ENCODE results near the gene HIRA.
"Not testable (repeated sequence)": the region's sequence is repeated elsewhere in the genome, so short reads cannot be mapped to it uniquely, and the experiment has no call there.

The HIRA gene

DNA sequence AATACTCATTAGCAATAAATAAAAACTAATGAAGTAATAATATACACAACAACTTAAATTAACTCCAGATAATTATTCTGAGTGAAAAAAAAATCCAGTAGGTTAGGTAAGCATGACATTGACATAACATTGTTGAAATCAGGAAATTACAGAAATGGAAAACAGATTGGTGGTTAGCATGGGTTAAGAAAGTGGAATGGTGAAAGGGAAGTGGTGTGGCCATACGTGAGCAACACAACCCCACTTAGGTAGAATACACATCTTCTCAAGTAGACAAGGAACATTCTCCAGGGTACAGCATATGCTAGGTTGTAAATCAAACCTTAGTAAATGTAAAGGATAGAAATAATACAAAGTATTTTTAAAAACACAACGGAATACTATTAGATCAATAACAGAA lies 109.8 kb downstream of the HIRA start:
- DNase-seq: no peak

DNA sequence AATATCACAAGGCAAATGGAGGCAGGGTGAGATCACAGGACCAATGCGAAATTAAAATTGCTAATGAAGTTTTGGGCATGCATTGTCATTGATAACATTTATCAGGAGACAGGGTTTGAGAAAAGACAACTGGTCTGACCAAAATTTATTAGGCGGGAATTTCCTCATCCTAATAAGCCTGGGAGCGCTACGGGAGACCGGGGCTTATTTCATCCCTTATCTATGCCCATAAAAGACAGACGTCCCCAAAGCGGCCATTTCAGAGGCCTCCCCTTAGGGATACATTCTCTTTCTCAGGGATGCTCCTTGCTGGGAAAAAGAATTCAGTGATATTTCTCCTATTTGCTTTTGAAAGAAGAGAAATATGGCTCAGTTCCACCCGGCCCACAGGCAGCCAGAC lies 111.4 kb downstream of the HIRA start:
- DNase-seq: not testable (repeated sequence)

DNA sequence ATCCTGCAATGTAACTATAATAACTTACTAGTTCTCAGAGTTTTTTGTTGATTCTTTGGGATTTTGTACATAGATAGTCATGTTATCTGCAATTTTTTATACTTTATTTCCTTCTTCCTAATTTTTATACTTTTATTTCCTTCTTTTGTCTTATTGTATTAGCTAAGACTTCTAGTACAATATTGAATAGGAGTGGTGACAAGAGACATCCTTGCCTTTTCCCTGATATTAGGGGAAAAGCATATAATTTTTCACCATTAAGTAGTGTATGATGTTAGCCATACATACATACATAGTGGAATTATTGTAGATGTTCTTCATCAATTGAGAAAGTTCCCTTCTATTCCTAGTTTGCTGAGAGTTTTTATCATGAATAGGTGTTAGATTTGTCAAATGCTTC lies 112.3 kb downstream of the HIRA start:
- DNase-seq: no peak

DNA sequence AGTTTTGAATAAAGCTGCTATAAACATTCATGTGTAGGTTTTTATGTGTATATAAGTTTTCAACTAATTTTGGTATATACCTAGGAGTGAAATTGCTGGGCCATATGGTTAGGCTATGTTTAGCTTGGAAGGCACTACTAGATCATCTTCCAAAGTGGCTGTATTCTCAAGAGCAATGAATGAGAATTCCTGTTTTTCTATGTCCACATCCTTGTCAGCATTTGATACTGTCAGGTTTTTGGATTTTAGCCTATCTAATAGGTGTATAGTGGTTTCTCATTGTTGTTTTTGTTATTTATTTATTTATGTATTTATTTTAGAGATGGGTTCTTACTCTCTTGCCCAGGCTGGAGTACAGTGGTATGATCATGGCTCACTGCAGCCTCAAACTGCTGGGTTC lies 113.7 kb downstream of the HIRA start:
- DNase-seq: no peak

DNA sequence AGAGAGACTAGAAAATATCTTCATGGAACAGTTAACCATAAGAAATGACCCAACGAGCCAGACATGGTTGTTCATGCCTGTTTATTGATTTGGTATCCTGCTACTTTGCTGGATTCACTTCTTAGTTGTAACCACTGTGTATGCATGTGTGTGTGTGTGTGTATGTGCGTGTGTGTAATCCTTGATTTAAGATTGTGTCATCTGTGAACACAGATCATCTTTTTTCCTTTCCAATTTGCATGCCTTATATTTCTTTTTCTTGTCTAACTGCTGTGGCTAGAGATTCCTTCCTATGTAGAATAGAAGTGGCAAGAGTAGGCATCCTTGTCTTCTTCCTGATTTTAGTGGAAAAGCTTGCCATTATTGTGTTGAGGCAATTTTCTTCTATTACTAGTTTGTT lies 123.7 kb downstream of the HIRA start:
- no peak for DNase-seq

DNA sequence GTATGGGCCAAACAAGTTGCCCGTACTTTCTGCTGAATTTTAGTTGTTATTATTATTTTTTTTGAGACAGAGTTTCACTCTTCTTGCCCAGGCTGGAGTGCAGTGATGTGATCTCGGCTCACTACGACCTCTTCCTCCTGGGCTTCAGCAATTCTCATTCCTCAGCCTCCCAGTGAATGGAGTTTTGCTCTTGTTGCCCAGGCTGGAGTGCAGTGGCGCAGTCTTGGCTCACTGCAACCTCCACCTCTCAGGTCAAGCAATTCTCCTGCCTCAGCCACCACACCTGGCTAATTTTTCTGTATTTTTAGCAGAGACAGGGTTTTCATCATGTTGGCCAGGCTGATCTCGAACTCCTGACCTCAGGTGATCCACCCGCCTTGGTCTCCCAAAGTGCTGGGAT lies 125.0 kb downstream of the HIRA start:
- not testable (repeated sequence) for DNase-seq

DNA sequence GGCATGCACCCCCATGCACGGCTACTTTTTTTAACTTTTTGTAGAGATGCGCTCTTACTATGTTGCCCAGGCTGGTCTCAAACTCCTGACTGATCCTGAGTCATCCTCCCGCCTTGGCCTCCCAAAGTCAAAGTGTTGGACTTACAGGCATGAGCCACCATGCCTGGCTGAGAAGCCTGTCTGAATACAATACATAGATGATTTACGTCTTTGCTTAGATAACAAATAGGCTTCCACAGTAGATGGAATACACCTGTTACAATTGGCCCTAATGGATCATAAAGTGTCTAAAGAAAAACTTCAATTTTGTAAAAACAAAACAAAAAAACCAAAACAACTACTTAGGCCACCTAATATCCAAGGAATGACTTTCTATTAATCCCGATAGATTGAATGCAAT lies 127.0 kb downstream of the HIRA start:
- DNase-seq: no peak

DNA sequence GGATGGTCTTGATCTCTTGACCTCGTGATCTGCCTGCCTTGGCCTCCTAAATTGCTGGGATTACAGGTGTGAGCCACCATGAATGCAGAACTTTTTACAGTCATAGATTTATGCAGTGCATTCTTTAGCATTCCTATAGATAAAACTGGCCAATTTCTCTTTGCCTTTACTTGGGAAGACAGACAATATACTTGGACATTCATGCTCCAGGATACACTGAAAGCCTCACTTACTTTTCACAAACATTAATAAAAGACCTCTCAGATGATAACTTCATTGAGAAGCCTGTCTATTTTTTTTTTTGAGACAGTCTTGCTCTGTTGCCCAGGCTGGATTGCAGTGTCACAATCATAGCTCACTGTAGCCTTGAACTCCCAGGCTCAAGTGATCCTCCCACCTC lies 127.7 kb downstream of the HIRA start:
- DNase-seq: no peak

DNA sequence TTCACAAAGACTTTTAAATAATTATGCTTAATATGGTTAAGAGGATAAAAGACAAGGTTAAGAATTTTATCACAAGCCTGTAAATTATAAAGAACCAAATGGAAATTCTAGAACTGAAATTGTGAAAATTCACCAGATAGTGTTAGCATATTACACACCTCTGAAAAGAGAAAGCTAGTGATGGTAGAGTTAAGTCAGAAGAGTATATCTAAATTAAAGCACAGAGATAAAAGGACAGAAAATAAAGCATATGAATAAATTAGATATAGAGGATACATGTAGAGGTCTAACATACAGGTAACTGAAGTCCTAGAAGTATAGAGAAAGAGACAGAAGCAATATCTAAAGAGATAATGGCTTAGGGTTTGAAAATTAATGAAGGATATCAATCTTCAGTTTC lies 135.8 kb downstream of the HIRA start:
- no peak for DNase-seq

DNA sequence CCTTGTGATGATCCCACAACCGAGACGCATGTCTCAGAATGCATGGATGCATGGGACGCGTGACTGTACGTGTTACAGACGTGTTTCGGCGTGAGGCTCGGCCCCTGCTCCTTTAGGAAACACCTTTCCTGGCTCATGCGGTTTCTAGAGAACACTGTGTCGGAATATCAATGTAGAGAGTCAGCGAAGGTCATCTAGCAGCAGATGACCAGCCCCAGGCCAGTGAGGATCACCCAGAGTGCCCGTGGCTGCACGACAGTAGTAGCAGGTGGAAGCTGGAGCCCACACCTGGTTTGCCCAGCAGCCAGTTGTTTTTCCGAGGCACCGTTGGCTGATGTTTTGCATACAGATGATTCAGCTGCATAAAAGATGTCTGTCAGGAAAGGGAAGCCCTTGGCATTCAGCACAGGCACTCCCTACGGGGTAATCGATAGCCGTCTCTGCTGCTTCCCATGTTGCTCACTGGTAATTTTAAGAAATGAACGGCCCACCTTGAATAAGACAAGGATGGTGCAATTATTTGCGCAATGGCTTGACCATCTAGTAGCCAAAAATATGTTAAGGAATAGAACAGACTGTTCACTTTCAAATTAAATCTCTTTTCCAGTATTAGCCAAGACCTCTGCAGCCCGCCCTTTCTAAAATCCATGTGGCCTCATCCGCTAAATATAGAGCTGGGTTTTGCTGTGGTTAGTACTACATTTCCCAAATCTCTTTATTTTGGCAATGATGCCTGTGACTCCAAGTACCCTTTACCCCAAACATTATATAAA lies 138.9 kb downstream of the HIRA start:
- no peak for DNase-seq

DNA sequence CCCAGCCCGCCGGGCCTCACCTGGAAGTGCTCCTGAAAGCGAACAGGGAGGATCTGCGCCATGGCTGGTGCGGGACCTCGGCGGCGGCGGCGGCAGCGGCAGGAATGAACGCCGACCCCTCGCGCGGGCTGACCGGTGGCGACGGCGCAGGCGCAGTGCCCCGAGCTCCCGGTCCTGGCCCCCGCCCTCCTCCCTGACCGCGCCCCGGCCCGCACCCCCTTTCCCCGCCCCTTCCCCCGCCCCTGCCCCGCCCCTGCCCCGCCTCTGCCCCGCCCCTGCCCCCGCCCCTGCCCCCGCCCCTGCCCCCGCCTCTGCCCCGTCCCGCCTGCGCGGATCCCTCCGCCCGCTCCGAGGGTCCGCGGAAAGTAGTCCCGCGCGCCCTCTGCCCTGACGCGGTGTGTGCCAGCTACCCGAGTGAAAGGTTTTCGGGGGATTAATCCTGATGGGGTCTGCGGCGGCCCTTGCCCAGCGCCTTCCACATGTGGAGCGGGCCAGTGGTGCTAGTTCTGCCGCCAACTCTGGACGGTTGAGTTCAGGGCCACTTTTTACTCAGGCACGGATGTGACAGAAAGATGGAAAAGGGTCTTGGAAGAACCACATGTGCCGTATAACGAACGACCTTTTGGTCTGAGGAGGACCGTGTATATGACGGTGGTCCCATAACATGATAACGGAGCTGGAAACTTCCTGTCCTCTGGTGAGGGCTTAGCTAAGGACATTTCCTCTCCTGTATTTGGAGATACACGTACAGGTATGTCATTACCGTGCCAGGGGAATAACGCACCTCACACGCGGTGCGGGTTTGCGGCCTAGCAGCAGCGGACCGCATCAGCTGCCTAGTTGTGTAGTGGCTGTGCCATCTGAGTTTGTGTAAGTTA lies 139.7 kb downstream of the HIRA start, which contains the start of gene CLTCL1:
CLTCL1 (minus strand) TSS at position 140 of the 878 bp plus-strand sequence; CDS start at position 62, 78 bp downstream.
- peak; percentile 83 for DNase-seq

DNA sequence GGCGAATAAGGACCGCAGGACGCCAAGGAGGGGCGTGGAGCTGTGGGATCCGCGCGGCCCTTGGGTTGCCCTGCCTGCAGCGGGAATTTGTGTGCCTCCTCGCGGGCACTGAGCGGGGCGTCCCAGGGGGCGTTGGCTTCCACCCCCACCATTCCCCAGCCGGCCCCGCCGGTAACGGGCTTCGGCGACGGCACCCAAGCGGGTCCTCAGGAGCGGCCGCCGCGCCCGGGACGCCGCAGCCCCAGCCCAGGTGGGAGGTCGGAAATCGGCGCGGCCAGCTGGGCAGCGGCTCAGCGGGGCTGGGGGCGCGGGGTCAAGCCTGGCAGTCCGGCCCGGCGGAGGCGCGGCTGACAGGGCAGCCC lies 140.3 kb downstream of the HIRA start:
- peak; percentile 24 for DNase-seq

DNA sequence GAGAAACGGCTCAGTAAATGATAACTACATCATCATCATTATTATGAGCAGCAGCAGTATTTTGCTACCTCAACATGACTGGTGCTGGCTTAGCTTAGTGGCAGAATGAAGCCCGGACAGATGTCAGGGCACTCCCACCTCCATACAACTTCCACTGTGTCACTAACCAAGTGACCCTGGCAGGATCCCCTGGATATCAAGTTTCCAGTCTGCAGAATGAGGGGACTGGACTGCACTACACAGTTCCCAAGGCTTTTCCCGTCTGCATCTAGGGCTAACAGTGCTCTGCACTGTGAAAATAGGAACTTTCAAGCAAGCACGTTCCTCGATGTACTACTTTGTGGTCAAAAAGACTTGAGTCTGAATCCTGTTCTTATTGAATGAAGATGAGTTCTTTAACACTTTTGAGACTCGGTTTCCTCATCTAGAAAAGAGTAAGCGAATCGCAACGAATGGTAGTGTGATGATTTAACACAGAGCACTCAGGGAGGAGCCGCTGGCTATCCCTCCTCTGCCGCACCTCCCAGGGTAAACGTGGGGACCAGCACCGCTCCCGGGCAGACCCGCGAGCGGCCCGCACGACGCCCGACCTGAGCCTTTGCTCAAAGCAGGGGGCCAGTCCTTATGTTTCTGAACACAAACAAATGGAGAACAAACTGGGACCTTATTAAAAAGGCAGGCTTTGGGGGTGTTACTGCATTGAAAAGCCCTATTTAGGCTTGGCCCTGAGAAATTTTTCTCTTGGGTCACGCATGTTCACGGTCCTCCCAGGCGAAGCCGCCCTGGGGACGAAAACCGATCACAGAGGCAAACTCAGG lies 140.9 kb downstream of the HIRA start:
- no peak for DNase-seq

DNA sequence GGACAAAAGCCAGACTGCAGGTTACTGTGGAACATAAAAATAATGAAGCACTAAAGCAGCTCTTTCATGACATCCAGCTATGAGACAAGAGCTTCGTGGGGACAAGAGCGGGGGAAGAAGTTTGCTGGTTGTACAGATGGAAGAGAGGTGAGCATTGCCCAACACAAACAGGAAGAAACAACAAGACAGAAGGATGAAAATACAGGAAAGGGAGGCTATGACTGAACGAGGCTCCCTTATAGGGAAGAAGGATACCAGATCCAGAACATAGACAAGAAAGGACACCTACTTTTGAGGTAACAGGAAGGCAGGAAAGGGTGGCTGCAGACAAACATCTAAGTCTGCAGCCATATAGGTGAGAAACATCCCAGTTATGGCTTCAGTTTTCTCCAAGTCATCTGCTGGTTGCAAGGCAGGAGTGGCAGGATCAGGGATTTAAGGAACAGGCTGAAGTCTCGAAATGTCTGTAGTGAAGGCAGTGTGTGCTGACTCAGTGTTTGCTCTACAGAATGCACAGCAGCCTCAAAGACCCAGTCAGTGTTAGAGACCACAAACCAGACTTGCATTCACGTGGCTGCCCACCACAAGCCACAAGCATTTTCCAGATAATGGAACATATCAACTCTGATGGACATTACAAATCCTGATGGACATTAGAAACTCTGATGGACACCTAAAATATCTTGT lies 141.9 kb downstream of the HIRA start:
- peak; percentile 78 for DNase-seq

DNA sequence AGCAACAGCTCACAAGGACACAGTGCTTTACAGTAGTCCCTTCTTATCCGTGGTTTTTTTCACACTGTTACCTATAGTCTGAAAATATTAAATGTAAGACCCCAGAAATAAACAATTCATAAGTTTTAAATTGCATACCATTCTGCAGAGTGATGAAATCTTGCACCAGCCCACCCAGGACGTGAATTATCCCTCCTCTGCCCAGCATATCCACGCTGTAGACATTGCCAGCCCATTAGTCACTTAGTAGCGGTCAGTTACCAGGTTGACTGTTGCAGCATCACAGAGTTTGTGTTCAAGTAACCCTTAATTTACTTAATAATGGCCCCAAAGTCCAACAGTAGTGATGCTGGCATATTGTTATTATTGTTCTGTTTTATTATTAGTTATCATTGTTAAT lies 143.6 kb downstream of the HIRA start:
- peak; percentile 75 for DNase-seq

DNA sequence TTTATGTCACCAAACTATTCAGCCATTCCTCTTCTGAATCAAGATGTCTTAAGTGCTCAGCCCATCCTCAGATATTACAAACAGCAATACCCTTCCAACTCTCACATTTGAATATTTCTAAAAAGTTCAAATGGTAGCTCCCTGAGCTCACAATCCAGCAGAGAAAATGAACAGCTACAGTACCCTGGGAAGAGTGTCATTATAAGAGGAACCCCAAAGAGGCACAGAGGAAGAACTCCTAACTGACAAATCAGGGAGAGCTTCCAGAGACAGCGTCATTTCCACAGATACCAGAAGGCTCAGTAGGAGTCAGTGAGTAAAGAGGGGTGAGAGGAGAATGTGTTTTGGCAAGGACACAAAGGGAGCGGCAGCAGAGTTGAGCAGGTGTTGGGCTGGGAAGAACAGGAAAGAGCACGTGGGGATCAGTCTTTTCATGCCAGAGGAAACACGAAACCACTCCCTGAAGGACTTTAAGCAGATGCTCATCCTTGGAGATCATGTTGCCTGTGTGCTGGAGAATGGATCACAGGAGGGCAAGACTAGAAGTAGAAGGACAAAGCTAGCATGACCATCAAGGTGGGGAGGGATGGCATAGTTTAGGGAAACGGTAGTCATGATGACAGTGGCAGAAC lies 144.3 kb downstream of the HIRA start:
- DNase-seq: peak; percentile 53

DNA sequence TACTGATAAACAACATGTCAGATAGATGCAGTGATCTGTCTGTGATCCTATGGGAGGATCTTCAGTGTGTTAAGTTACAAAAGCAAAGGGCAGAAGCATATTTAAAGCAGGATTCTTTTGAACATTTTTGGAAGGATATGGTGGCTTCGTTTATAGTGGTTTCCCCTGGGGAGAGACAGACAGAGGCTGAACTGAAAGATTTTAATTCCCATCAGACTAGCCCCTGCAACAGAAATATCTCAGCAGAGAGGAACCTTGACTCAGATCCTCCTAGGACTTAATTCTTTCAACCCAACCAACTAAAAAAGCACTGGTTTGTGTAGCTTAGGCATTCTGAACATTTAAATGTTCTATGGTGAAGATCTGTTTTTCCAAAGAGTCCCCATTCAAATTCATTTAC lies 145.7 kb downstream of the HIRA start:
- no peak for DNase-seq
